ENCODE measurements around the gene MAT1A. TPM values are rescaled to one million over a fixed set of nuclear protein-coding genes. Genes with fewer than 3 reads are reported as not detected.

Gene MAT1A
- total RNA-seq, 1 experiment from 2014 or later, result 2.3 TPM

DNA sequence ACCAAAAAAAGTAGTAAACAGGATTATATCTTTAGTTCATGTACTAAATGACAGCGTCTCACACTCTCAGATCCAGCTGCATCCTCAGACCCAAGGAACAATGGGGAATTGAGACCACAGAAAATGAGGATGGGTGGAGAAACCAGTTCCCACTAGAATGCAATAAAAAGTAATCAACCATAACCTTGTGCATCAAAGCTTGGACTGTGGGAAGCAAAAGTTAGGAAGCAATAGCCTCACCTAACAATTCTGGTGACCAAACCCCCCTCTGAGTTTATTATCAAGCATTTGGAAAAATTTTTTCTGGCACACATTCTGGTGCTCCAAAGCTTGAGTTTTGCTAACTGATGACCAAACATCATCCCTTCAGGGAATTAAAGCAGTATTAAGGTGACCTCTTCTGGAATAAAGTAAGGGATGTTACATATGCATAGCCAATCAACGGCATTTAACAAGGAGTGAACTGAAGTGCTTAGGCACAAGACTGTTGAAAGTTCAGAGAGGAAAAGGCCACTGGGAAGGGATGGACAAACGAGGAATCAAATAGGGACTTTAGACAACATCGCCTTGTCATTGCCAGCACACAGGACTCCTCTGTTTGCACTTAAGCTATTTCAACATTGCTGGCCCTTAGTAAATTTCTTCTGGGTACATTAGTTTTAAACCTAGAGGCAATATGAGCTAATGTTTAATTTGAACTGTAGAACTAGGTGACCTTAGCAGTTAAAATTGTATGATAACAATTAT is 1.2 kb upstream of the MAT1A start (continued):
- TF ChIP-seq, protein P1, sequence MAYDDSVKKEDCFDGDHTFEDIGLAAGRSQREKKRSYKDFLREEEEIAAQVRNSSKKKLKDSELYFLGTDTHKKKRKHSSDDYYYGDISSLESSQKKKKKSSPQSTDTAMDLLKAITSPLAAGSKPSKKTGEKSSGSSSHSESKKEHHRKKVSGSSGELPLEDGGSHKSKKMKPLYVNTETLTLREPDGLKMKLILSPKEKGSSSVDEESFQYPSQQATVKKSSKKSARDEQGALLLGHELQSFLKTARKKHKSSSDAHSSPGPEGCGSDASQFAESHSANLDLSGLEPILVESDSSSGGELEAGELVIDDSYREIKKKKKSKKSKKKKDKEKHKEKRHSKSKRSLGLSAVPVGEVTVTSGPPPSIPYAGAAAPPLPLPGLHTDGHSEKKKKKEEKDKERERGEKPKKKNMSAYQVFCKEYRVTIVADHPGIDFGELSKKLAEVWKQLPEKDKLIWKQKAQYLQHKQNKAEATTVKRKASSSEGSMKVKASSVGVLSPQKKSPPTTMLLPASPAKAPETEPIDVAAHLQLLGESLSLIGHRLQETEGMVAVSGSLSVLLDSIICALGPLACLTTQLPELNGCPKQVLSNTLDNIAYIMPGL (CRISPR knock-in tag; IDR thresholded peaks at IDR 0.05), result no peak
- no peak for TF ChIP-seq MXD4 (CRISPR knock-in tag; IDR thresholded peaks at IDR 0.05; ENCODE audit: borderline replicate concordance)
- TF ChIP-seq, protein P2, sequence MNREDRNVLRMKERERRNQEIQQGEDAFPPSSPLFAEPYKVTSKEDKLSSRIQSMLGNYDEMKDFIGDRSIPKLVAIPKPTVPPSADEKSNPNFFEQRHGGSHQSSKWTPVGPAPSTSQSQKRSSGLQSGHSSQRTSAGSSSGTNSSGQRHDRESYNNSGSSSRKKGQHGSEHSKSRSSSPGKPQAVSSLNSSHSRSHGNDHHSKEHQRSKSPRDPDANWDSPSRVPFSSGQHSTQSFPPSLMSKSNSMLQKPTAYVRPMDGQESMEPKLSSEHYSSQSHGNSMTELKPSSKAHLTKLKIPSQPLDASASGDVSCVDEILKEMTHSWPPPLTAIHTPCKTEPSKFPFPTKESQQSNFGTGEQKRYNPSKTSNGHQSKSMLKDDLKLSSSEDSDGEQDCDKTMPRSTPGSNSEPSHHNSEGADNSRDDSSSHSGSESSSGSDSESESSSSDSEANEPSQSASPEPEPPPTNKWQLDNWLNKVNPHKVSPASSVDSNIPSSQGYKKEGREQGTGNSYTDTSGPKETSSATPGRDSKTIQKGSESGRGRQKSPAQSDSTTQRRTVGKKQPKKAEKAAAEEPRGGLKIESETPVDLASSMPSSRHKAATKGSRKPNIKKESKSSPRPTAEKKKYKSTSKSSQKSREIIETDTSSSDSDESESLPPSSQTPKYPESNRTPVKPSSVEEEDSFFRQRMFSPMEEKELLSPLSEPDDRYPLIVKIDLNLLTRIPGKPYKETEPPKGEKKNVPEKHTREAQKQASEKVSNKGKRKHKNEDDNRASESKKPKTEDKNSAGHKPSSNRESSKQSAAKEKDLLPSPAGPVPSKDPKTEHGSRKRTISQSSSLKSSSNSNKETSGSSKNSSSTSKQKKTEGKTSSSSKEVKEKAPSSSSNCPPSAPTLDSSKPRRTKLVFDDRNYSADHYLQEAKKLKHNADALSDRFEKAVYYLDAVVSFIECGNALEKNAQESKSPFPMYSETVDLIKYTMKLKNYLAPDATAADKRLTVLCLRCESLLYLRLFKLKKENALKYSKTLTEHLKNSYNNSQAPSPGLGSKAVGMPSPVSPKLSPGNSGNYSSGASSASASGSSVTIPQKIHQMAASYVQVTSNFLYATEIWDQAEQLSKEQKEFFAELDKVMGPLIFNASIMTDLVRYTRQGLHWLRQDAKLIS (CRISPR knock-in tag; IDR thresholded peaks at IDR 0.05; ENCODE audit: borderline replicate concordance), result no peak

DNA sequence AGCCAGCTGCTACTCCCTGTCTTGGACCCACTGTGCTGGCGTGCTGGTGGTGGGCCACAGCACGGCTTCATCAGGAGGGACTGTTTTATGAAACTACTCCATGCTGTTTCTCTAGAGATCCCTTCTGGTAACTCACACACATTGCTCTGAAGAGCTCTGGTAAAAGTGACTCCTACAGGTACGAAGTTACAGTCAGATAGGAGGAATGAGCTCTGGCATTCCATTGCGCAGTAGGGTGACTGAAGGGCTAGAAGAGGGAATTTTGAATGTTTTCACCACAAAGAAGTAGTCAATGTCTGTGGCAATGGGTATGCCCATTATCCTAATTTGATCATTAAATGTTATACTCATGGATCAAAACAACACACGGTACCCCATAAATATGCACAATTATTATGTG is 609 bp downstream of the MAT1A start:
- DNase-seq (ENCODE audit: low spot score) (no peak), ATAC-seq (no peak)
- POLR2A ChIA-PET, result no interaction called here
- no peak overlapping the region; the same call in 1 of the 2 replicates for H3K4me3 Mint-ChIP-seq
- TF ChIP-seq, protein P3, sequence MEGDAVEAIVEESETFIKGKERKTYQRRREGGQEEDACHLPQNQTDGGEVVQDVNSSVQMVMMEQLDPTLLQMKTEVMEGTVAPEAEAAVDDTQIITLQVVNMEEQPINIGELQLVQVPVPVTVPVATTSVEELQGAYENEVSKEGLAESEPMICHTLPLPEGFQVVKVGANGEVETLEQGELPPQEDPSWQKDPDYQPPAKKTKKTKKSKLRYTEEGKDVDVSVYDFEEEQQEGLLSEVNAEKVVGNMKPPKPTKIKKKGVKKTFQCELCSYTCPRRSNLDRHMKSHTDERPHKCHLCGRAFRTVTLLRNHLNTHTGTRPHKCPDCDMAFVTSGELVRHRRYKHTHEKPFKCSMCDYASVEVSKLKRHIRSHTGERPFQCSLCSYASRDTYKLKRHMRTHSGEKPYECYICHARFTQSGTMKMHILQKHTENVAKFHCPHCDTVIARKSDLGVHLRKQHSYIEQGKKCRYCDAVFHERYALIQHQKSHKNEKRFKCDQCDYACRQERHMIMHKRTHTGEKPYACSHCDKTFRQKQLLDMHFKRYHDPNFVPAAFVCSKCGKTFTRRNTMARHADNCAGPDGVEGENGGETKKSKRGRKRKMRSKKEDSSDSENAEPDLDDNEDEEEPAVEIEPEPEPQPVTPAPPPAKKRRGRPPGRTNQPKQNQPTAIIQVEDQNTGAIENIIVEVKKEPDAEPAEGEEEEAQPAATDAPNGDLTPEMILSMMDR (IDR thresholded peaks at IDR 0.05), result no peak
- TF ChIP-seq TEAD4 (CRISPR knock-in tag; IDR thresholded peaks at IDR 0.05) (no peak), OVOL2 (CRISPR knock-in tag; IDR thresholded peaks at IDR 0.05; ENCODE audit: borderline replicate concordance) (no peak), SP1 (CRISPR knock-in tag; conservative IDR thresholded peaks at IDR 0.05) (no peak), NFYB (CRISPR knock-in tag; conservative IDR thresholded peaks at IDR 0.05; ENCODE audit: low read depth) (no peak), ETV6 (CRISPR knock-in tag; IDR thresholded peaks at IDR 0.05) (no peak)
- TF ChIP-seq, protein P4, sequence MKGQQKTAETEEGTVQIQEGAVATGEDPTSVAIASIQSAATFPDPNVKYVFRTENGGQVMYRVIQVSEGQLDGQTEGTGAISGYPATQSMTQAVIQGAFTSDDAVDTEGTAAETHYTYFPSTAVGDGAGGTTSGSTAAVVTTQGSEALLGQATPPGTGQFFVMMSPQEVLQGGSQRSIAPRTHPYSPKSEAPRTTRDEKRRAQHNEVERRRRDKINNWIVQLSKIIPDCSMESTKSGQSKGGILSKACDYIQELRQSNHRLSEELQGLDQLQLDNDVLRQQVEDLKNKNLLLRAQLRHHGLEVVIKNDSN (CRISPR knock-in tag; IDR thresholded peaks at IDR 0.05), result no peak
- TF ChIP-seq, protein P5, sequence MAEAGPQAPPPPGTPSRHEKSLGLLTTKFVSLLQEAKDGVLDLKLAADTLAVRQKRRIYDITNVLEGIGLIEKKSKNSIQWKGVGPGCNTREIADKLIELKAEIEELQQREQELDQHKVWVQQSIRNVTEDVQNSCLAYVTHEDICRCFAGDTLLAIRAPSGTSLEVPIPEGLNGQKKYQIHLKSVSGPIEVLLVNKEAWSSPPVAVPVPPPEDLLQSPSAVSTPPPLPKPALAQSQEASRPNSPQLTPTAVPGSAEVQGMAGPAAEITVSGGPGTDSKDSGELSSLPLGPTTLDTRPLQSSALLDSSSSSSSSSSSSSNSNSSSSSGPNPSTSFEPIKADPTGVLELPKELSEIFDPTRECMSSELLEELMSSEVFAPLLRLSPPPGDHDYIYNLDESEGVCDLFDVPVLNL (CRISPR knock-in tag; IDR thresholded peaks at IDR 0.05; ENCODE audit: borderline replicate concordance, low read depth), result no peak
- peaks cover 8% of the 10 kb centered on the region for H3K27me3 Mint-ChIP-seq (ENCODE audit: low read depth)
- H3K27ac Mint-ChIP-seq, result no peak overlapping the region
- H3K9me3 Mint-ChIP-seq, result no peaks in the 10 kb centered on the region
- H3K36me3 Mint-ChIP-seq, result no peaks in the 10 kb centered on the region
- CTCF ChIA-PET, result interaction anchor here (0.5 to 2.1 kb wide), 3 partner anchors 15 to 74 kb away, joined by 3 to 9 read pairs (median 5); no protein-coding TSS in a partner anchor
- peaks cover 9% of the 10 kb centered on the region for H3K4me1 Mint-ChIP-seq

DNA sequence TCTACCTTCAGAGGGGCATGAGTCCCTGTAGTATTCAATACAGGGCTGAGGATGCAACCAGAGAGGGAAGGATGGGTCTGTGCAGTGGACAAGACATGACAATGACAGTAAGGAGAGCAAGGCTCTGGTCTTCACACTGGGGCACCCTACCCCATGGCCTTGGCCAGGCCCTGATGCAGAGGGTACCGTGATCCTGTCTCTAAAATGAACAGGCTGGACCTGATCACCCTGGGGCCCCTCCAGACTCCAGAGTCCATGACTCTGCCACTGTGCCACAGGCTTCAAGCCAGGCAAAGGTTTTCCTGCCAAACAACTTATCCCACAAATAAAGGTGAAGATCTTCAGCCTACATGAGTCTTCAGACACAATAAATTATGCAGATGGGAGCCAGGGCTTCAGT is 4.9 kb downstream of the MAT1A start:
- CTCF ChIA-PET, result no interaction called here
- no peak for ATAC-seq
- POLR2A ChIA-PET, result no interaction called here
- Mint-ChIP-seq H3K27ac (no peak overlapping the region), H3K9me3 (no peaks in the 10 kb centered on the region), H3K27me3 (ENCODE audit: low read depth) (peaks cover 8% of the 10 kb centered on the region), H3K4me3 (no peak overlapping the region), H3K4me1 (peaks cover 18% of the 10 kb centered on the region), H3K36me3 (no peaks in the 10 kb centered on the region)
- DNase-seq (ENCODE audit: low spot score), result no peak
- TF ChIP-seq, protein P2 (CRISPR knock-in tag; IDR thresholded peaks at IDR 0.05; ENCODE audit: borderline replicate concordance), result no peak
- TF ChIP-seq NFATC4 (CRISPR knock-in tag; IDR thresholded peaks at IDR 0.05) (no peak), SP1 (CRISPR knock-in tag; conservative IDR thresholded peaks at IDR 0.05) (no peak), NFE2L1 (CRISPR knock-in tag; IDR thresholded peaks at IDR 0.05) (no peak), FOXP1 (CRISPR knock-in tag; IDR thresholded peaks at IDR 0.05; ENCODE audit: borderline replicate concordance) (no peak)
- TF ChIP-seq, protein P6, sequence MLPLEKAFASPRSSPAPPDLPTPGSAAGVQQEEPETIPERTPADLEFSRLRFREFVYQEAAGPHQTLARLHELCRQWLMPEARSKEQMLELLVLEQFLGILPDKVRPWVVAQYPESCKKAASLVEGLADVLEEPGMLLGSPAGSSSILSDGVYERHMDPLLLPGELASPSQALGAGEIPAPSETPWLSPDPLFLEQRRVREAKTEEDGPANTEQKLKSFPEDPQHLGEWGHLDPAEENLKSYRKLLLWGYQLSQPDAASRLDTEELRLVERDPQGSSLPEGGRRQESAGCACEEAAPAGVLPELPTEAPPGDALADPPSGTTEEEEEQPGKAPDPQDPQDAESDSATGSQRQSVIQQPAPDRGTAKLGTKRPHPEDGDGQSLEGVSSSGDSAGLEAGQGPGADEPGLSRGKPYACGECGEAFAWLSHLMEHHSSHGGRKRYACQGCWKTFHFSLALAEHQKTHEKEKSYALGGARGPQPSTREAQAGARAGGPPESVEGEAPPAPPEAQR (CRISPR knock-in tag; IDR thresholded peaks at IDR 0.05), result no peak

Data from WTC11 (cell line).